Activated CD8-positive, alpha-beta memory T cell treated with anti-CD3 and anti-CD28 coated beads, Interleukin-2, amount 10 ng/mL, durations not matched to agents 7 days and 5 days (primary cell): ENCODE results near the gene SDC1. TPM values are rescaled to one million over a fixed set of nuclear protein-coding genes. Genes with fewer than 3 reads are reported as not detected.
"Not testable (repeated sequence)": the region's sequence is repeated elsewhere in the genome, so short reads cannot be mapped to it uniquely, and the experiment has no call there.

Experiments
- ATAC-seq: fragments of 150-1000 bp; cut with Tn5 transposase; one replicate; pipeline ENCODE4 v1.10.0; 2021; ENCODE audit warnings: moderate library complexity
- CTCF ChIA-PET: fragments of 350-600 bp; sonication (Branson Sonifier 250); formaldehyde crosslinking; loops from one replicate; lab custom pipeline; 2021; ENCODE audit warnings: antibody characterized with exemption; lab: Charles Lee
- DNase-seq: peaks from one replicate; pipeline ENCODE4 v3.0.0-alpha.2; 2020
- H3K27ac Mint-ChIP-seq: one replicate; pipeline ENCODE4 v1.8.0; 2021; ENCODE audit warnings: mild to moderate bottlenecking, mixed read lengths
- H3K27me3 Mint-ChIP-seq: one replicate; pipeline ENCODE4 v1.8.0; 2021; ENCODE audit warnings: mixed read lengths
- H3K36me3 Mint-ChIP-seq: one replicate; pipeline ENCODE4 v1.8.0; 2021; ENCODE audit warnings: mild to moderate bottlenecking, mixed read lengths
- H3K4me1 Mint-ChIP-seq: one replicate; pipeline ENCODE4 v1.8.0; 2021; ENCODE audit warnings: mixed read lengths
- H3K4me3 Mint-ChIP-seq: one replicate; pipeline ENCODE4 v1.8.0; 2021; ENCODE audit warnings: mild to moderate bottlenecking, moderate library complexity, mixed read lengths
- H3K9me3 Mint-ChIP-seq: one replicate; pipeline ENCODE4 v1.8.0; 2022; ENCODE audit warnings: low read depth, mixed read lengths
- total RNA-seq, 2 experiments: library from RNA; stranded (reverse); gene quantifications; one replicate each; pipeline ENCODE4 v1.2.3, GENCODE V29; 2021

SDC1 gene
- total RNA-seq, 2 experiments from 2014 or later: 0.42 TPM; not detected in 1

DNA sequence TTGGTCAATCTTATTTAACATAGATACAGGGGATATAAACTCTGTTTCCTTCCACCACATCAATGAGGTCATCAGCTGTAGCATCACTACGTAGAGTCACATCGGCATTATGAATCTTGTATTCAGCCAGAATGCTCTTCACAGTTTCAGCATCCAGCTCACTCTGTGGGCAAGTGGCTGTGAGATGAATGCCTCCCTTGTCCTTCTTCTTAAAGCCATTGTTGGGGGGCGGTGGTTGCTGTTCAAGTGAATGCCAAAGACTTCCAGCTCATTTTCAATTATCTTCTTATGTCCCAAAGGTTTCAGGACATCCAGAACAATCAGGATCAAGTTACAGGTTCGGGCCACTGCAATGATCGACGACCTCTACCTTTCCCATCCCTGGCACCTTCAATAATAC lies 15.4 kb upstream of the SDC1 start:
- not testable (repeated sequence) for H3K36me3 Mint-ChIP-seq, DNase-seq, H3K4me1 Mint-ChIP-seq, H3K4me3 Mint-ChIP-seq, ATAC-seq, H3K9me3 Mint-ChIP-seq, H3K27ac Mint-ChIP-seq
- CTCF ChIA-PET: interaction anchor here (2.4 kb wide), 1 partner anchor 15 kb away, joined by 6 read pairs; the partner anchor contains the start of gene SDC1
- peaks cover 30% of the 10 kb centered on the region for H3K27me3 Mint-ChIP-seq

DNA sequence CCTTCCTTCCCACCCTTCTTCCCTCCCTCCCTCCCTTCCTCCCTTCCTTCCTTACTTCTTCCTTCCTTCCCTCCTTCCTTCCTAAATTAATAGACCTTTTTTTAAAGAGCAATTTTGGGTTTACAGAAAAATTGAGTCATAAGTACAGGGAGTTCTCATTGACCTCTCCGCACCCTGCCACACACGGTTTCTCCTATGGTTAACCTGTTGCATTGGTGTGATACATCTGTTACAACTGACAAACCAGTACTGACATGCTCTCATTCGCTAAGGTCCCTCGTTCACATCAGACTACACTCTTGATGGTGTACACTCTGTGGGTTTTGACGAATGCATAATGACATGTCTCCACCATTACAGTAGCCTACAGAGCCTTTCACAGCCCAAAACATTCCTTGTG lies 11.6 kb upstream of the SDC1 start:
- no peak overlapping the region for H3K27ac Mint-ChIP-seq
- CTCF ChIA-PET: no interaction called here
- peaks cover 39% of the 10 kb centered on the region for H3K27me3 Mint-ChIP-seq
- no peaks in the 10 kb centered on the region for H3K36me3 Mint-ChIP-seq
- no peak overlapping the region for H3K4me3 Mint-ChIP-seq
- no peaks in the 10 kb centered on the region for H3K4me1 Mint-ChIP-seq
- H3K9me3 Mint-ChIP-seq: no peaks in the 10 kb centered on the region
- ATAC-seq: no peak
- DNase-seq: peak; percentile 28

DNA sequence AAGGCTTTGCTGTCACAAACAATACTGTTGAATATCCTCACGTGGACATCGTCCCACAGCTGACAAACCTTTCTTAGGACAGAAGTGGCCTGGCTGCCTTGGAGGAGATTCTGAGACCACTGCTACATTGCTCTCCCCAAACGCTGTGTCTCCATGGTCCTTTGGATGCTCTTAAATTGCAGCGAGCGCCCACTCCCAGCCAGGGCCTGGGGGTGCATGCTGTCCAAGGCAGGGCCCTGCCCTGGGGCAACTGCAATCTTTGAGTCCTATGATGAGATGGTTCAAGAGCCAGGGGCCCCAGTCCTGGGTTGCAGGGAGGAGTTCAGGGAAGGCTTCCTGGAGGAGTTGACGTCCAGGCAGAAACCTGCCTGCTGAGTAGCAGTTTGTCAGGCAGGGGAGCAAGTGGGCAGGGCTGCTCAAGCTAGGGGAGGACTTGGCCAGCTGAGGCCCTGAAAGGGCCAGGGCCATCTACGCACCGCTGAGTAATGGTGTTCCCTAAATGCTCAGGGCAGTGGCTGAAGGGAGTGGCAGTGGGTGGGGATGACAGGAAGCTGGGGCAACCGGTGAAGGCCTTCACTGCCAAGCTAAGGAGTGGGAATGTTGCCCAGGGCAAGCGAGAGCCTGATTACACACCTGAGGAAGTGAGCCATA lies 10.8 kb upstream of the SDC1 start:
- Mint-ChIP-seq H3K9me3 (no peaks in the 10 kb centered on the region), H3K4me1 (no peaks in the 10 kb centered on the region), H3K36me3 (no peaks in the 10 kb centered on the region), H3K27me3 (peaks cover 38% of the 10 kb centered on the region), H3K4me3 (no peak overlapping the region), H3K27ac (no peak overlapping the region)
- DNase-seq: peak; percentile 38
- ATAC-seq: no peak
- CTCF ChIA-PET: no interaction called here

DNA sequence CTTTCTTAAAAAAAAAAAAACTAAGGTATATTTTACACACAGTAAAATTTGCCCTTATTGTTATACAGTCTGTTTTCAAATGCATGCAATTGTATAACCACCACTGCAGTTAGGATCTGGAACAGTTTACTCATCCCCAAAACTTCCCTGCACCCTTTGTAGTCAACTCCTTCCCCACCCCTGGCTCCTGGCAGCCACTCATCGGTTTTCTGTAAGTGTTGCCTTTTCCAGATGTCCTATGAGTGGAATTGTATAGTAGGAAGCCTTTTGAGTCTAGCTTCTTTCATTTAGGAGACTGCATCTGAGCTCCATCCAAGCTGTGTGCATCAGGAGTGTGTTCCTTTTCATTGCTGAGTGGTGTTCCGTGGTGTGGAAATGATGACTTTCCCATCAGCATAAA lies 9.7 kb upstream of the SDC1 start:
- H3K36me3 Mint-ChIP-seq, H3K4me3 Mint-ChIP-seq, H3K4me1 Mint-ChIP-seq, ATAC-seq, H3K9me3 Mint-ChIP-seq, H3K27ac Mint-ChIP-seq, CTCF ChIA-PET: not testable (repeated sequence)
- peaks cover 44% of the 10 kb centered on the region for H3K27me3 Mint-ChIP-seq
- peak; percentile 21 for DNase-seq

DNA sequence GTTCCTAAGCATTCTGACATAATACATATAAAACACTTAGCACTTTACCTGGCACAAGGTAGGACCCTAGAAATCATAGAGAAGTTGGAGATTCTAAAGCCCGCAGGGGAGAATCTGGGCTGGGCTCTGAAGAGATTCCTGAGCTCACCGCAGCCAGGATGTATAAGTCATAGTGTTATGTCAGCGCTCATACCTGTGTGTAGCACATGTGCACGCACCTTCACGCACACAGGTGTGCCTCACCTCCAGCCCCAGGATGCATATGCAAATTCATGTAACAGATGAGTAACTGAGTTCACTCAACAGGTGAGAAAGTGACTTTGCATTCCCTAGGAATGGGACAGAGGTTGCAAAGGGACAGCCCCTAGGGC lies 7.9 kb upstream of the SDC1 start:
- no peaks in the 10 kb centered on the region for H3K36me3 Mint-ChIP-seq
- DNase-seq: peak; percentile 26
- H3K27me3 Mint-ChIP-seq: peaks cover 50% of the 10 kb centered on the region
- no peaks in the 10 kb centered on the region for H3K4me1 Mint-ChIP-seq
- H3K9me3 Mint-ChIP-seq: no peaks in the 10 kb centered on the region
- CTCF ChIA-PET: interaction anchor here (1.1 kb wide), 1 partner anchor 94 kb away, joined by 3 read pairs; no protein-coding TSS in a partner anchor
- no peak overlapping the region for H3K4me3 Mint-ChIP-seq
- no peak overlapping the region for H3K27ac Mint-ChIP-seq
- ATAC-seq: no peak

DNA sequence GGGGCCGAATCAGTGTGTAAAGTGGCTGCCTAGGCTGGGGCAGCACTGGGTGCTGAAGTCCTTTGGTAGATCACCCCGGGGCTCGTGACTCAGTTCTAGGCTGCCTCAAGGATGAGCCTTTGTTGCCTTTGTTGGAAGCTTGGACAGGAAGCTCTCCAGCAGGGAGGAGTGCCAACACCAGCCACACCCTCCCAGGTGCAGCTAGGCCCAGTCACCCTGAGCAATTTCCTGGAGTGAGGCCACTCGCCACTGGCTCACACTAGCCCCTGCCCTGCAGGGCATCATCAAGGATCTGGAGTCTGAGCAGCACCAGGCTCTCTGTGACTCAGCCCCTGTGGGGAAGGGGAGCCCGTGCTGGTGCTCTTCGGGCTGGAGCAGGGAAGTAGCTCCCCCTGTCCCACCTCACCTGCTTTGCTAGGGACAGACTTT lies 6.7 kb upstream of the SDC1 start:
- H3K27me3 Mint-ChIP-seq: peaks cover 46% of the 10 kb centered on the region

DNA sequence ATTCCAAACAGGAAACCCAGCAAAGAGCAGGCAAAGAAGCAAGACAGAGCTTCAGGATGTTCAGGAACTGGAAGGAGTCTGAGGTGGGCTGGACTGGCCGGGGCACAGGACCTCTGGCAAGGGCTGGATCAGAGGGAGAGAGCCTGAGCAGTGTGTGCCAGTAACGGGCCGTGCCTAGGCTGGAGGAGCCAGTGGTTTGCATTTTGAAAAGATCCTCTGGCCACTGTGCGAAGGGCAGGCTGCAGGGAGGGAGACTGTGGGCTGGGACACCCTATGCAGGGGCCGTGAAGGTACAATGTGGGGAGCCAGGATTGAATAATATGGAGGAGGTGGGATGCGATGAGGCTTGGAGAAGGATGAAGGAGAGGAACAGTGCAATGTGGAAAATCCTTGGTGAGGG lies 6.2 kb upstream of the SDC1 start:
- no peak overlapping the region for H3K27ac Mint-ChIP-seq
- CTCF ChIA-PET: no interaction called here
- no peaks in the 10 kb centered on the region for H3K9me3 Mint-ChIP-seq
- no peaks in the 10 kb centered on the region for H3K4me1 Mint-ChIP-seq
- no peaks in the 10 kb centered on the region for H3K36me3 Mint-ChIP-seq
- DNase-seq (peak; percentile 33), ATAC-seq (no peak)
- H3K27me3 Mint-ChIP-seq: peaks cover 48% of the 10 kb centered on the region
- H3K4me3 Mint-ChIP-seq: no peak overlapping the region

More for the DNA sequence above, 6.7 kb upstream of the SDC1 start:
- Mint-ChIP-seq H3K27ac (no peak overlapping the region), H3K4me3 (no peak overlapping the region), H3K36me3 (no peaks in the 10 kb centered on the region), H3K4me1 (no peaks in the 10 kb centered on the region), H3K9me3 (no peaks in the 10 kb centered on the region)
- CTCF ChIA-PET: interaction anchor here (0.6 kb wide), 1 partner anchor 285 kb away, joined by 3 read pairs; no protein-coding TSS in a partner anchor
- DNase-seq: peak; percentile 39
- ATAC-seq: no peak

DNA sequence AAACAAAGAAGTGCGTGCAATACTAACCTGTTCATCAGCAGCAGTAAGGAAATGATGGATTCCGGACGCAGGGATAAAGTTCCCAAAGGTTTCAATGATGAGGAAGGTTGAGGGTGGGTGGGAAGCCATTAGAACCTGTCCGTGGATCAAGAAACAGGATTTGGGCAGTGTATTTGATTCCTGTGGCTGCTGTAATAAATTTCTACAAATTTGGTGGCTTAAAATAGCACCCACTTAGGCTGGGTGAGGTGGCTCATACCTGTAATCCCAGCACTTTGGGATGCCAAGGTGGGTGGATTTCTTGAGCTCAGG lies 5.1 kb upstream of the SDC1 start:
- H3K27me3 Mint-ChIP-seq: peaks cover 53% of the 10 kb centered on the region
- CTCF ChIA-PET: no interaction called here

DNA sequence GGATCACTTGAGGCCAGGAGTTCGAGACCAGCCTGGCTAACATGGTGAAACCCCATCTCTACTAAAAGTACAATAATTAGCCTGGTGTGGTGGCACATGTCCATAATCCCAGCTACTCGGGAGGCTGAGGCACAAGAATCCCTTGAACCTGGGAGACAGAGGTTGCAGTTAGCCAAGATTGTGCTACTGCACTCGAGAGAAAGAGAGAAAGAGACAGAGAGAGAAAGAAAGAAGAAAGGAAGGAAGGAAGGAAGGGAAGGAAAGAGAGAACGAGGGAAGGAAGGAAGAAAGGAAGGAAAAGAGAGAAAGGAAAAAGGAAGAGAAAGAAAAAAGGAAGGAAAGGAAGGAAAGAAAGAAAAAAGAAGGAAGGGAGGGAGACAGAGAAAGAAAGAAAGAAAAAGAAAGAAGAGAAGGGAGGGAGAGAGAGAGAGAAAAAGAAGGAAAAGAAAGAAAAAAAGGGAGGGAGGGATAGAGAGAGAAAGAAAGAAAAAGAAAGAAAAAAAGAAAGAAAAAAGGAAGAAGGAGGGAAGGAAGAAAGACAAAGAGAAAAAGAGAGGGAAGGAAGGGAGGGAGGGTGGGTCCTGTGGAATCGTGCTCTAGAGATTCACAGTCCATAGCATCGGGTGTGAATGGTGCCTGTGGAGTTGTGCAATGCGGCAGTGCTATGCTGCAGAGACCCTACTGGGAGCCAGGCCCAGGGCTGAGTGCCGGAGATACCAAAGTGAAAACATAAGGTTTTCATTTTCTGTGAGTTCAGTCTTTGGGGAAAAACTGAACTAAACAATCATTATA lies 4.6 kb upstream of the SDC1 start:
- ATAC-seq: no peak
- H3K4me1 Mint-ChIP-seq: peaks cover 6% of the 10 kb centered on the region
- CTCF ChIA-PET: no interaction called here
- H3K27ac Mint-ChIP-seq: no peak overlapping the region
- H3K4me3 Mint-ChIP-seq: no peak overlapping the region
- no peak for DNase-seq
- peaks cover 53% of the 10 kb centered on the region for H3K27me3 Mint-ChIP-seq
- no peaks in the 10 kb centered on the region for H3K36me3 Mint-ChIP-seq
- H3K9me3 Mint-ChIP-seq: no peaks in the 10 kb centered on the region

More for the DNA sequence above, 5.1 kb upstream of the SDC1 start:
- Mint-ChIP-seq H3K36me3 (no peaks in the 10 kb centered on the region), H3K9me3 (no peaks in the 10 kb centered on the region), H3K4me1 (peaks cover 6% of the 10 kb centered on the region), H3K27ac (no peak overlapping the region), H3K4me3 (no peak overlapping the region)
- ATAC-seq: no peak
- no peak for DNase-seq

DNA sequence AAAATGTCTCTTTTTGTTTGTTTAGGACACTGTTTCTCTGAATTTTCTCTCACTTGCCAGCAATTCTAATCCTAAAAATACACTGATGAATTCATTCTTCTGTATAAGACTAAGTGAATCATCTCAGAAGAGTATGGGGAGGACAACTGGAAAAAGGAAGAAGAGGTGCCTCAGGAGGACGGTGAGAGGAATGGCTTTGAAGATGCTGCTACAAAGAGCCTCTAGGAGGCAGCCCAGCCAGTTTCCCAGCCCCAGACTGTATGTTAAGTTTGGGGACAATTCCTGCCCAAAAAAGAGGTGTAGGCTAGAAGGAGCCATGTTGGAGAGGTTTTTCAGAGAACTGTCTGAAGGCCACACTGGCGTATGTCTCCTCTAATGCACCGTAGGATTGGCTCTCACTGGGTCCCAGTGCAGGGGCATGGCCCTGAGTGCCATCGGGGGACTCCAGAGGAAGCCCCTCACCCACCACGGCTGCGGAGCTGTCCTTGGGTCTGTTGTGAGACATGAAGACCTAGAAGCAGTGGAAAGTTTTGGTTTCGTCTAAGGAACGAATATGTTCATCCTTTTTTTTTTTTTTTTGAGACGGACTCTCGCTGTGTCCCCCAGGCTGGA lies 3.1 kb upstream of the SDC1 start:
- Mint-ChIP-seq H3K27me3 (peaks cover 53% of the 10 kb centered on the region), H3K27ac (no peak overlapping the region), H3K9me3 (no peaks in the 10 kb centered on the region), H3K4me3 (no peak overlapping the region), H3K4me1 (peaks cover 6% of the 10 kb centered on the region), H3K36me3 (no peaks in the 10 kb centered on the region)
- CTCF ChIA-PET: no interaction called here
- DNase-seq (no peak), ATAC-seq (no peak)

DNA sequence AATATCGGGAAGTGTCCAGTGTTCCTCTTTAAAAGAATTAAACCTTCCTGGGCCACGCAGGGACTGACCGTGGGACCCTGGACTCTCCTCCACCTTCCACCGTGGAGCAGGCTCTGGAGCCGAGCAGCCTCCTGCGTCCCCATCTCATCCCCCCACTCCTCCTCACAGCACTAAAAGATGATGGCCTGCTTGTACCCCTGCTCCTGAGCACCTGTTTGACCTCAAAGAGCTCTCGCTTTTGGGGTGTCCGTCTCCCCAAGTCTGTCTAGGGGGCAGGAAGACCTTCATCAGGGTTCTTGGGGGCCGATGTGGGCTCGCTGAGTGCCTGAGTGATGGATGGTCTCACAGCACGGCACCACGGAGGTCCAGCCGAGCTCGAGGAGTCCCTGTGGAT lies 1.2 kb upstream of the SDC1 start:
- Mint-ChIP-seq H3K27me3 (peaks cover 65% of the 10 kb centered on the region), H3K4me3 (no peak overlapping the region), H3K4me1 (peaks cover 6% of the 10 kb centered on the region), H3K9me3 (no peaks in the 10 kb centered on the region), H3K36me3 (no peaks in the 10 kb centered on the region), H3K27ac (no peak overlapping the region)
- CTCF ChIA-PET: interaction anchor here (0.8 to 2.7 kb wide), 11 partner anchors 12 to 273 kb away, joined by 3 to 14 read pairs (median 5); no protein-coding TSS in a partner anchor
- no peak for DNase-seq
- no peak for ATAC-seq

DNA sequence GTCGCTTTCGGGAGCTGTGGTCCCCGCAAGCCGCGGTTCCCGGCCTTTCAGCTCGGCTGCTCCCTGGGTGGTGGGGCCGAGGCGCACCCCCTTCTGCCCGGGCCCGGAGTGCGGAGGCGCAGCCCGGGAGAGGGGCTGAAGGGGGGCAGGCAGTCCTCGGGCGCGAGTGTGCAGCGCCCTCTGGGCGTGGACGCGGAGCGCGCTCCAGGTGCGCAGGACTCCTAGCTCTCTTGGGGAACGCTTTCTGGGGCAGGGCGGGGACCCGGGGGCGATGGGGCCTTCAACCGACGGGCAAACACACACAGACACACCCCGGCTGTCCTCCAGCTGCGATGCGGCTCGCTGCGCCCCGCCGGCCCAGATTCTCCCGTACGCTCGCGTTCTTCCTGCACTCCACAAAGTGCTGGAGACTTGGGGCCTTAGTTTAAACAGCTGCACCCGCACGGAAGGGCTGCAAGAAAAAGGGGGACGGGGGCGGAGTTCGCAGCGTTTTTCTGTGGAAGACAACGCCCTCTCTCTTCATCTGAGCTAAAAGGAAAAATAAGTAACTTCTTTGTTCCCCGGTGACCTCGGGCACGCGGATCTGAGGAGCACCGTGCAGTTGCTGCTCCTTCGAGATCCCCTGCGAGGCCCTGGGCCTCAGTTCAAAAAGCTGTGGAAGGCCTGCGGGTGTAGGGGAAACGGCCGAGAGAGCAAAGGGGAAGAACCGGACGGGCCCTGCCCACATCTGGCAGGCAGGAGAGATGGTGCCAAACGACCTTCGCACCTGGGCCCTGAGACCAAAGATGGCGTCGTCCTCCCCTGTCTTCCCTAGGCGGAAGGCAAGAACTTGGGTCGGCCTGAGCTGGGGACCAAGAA lies 593 bp upstream of the SDC1 start:
- H3K27ac Mint-ChIP-seq: no peak overlapping the region
- H3K27me3 Mint-ChIP-seq: peaks cover 67% of the 10 kb centered on the region
- ATAC-seq (peak; percentile 77), DNase-seq (peak; percentile 54)
- H3K4me1 Mint-ChIP-seq: peaks cover 6% of the 10 kb centered on the region
- CTCF ChIA-PET: interaction anchor here (0.7 to 2.7 kb wide), 18 partner anchors 11 to 272 kb away, joined by 3 to 14 read pairs (median 4); partner anchors contain the start of gene LAPTM4A
- H3K36me3 Mint-ChIP-seq: no peaks in the 10 kb centered on the region
- peak overlapping the region; percentile 43 for H3K4me3 Mint-ChIP-seq
- H3K9me3 Mint-ChIP-seq: no peaks in the 10 kb centered on the region
